IMR-90 (cell line): Measurements from ENCODE around the gene RAB11FIP4. TPM values are rescaled to one million over a fixed set of nuclear protein-coding genes. Genes with fewer than 3 reads are reported as not detected.

Source experiments
- ATAC-seq: fragments of 200-7000 bp; cut with Tn5 transposase; 2 replicates; pipeline ENCODE4 v1.9.1; 2020; ENCODE audit warnings: low read depth, mild to moderate bottlenecking, moderate library complexity
- BruUV-seq: library from RNA; stranded (reverse); fragments of 400-500 nt; replicated peaks from 2 replicates; lab custom pipeline; 2021; lab: Mats Ljungman, UMichigan
- CTCF ChIA-PET: fragments of 300-600 bp; formaldehyde crosslinking; extraction: SDS; loops from one replicate; lab custom pipeline; 2021; ENCODE audit warnings: antibody characterized with exemption; lab: Yijun Ruan, JAX
- POLR2A ChIA-PET: fragments of 300-600 bp; sonication (Branson Sonifier 250); formaldehyde crosslinking; loops from one replicate; lab custom pipeline; 2022; ENCODE audit warnings: antibody characterized with exemption; ENCODE audit not compliant: unreplicated experiment; lab: Charles Lee
- DNase-seq: peaks from one replicate; pipeline ENCODE4 v3.0.0; 2013
- H2AFZ ChIP-seq: replicated peaks from 2 replicates; pipeline ENCODE3; 2013; ENCODE audit warnings: low read length, mild to moderate bottlenecking; ENCODE audit not compliant: poor library complexity
- H2AK5ac ChIP-seq: 2 replicates; pipeline ENCODE4 v1.6.1; 2013; ENCODE audit warnings: low read depth, low read length, inconsistent platforms
- H2AK9ac ChIP-seq: replicated peaks from 2 replicates; pipeline ENCODE3; 2013; ENCODE audit warnings: mild to moderate bottlenecking, low read depth, low read length, moderate library complexity; ENCODE audit not compliant: poor library complexity
- H2BK120ac ChIP-seq: 2 replicates; pipeline ENCODE4 v1.6.1; 2013; ENCODE audit warnings: low read depth, low read length, inconsistent platforms
- H2BK15ac ChIP-seq: 3 replicates; pipeline ENCODE4 v1.6.1; 2013; ENCODE audit warnings: low read depth, low read length, inconsistent platforms
- H2BK20ac ChIP-seq: 2 replicates; pipeline ENCODE4 v1.6.1; 2013; ENCODE audit warnings: low read depth, mild to moderate bottlenecking, inconsistent platforms, low read length, moderate library complexity
- H2BK5ac ChIP-seq: 2 replicates; pipeline ENCODE4 v1.6.1; 2013; ENCODE audit warnings: mild to moderate bottlenecking, low read depth, low read length, inconsistent platforms; ENCODE audit not compliant: poor library complexity, severe bottlenecking
- H3K14ac ChIP-seq: replicated peaks from 2 replicates; pipeline ENCODE4 v1.6.1; 2013; ENCODE audit warnings: low read depth, low read length, inconsistent platforms
- H3K18ac ChIP-seq: 2 replicates; pipeline ENCODE4 v1.6.1; 2013; ENCODE audit warnings: low read depth, low read length, control low read depth
- H3K23ac ChIP-seq: 2 replicates; pipeline ENCODE4 v1.6.1; 2013; ENCODE audit warnings: low read depth, low read length, inconsistent platforms
- H3K27ac ChIP-seq: 2 replicates; pipeline ENCODE4 v1.5.1; 2013; ENCODE audit warnings: mild to moderate bottlenecking, control low read depth, low read length; ENCODE audit not compliant: insufficient read depth
- H3K27me3 ChIP-seq: 2 replicates; pipeline ENCODE4 v1.6.1; 2013; ENCODE audit warnings: low read length; ENCODE audit not compliant: control insufficient read depth, insufficient read depth
- H3K36me3 ChIP-seq: 2 replicates; pipeline ENCODE4 v1.6.1; 2013; ENCODE audit warnings: low read length, mixed read lengths; ENCODE audit not compliant: control insufficient read depth, insufficient read depth
- H3K4ac ChIP-seq: 2 replicates; pipeline ENCODE4 v1.6.1; 2013; ENCODE audit warnings: low read depth, low read length, inconsistent platforms
- H3K4me1 ChIP-seq: 2 replicates; pipeline ENCODE4 v1.6.1; 2013; ENCODE audit warnings: low read length, mixed read lengths; ENCODE audit not compliant: control insufficient read depth, insufficient read depth
- H3K4me2 ChIP-seq: 2 replicates; pipeline ENCODE4 v1.6.1; 2013; ENCODE audit warnings: low read depth, mild to moderate bottlenecking, control low read depth, low read length, moderate library complexity
- H3K4me3 ChIP-seq: 2 replicates; pipeline ENCODE4 v1.5.1; 2013; ENCODE audit warnings: low read depth, mild to moderate bottlenecking, control low read depth, low read length, moderate library complexity; ENCODE audit not compliant: insufficient read depth
- H3K56ac ChIP-seq: 2 replicates; pipeline ENCODE4 v1.6.1; 2013; ENCODE audit warnings: low read length, inconsistent platforms; ENCODE audit not compliant: insufficient read depth; ENCODE audit errors: extremely low read depth
- H3K79me1 ChIP-seq, 2 experiments: 2 replicates each; pipeline ENCODE4 v1.6.1; 2013; ENCODE audit warnings: low read length in 2 of 2, inconsistent platforms in 1 of 2, low read depth in 1 of 2
- H3K9ac ChIP-seq: 2 replicates; pipeline ENCODE4 v1.6.1; 2013; ENCODE audit warnings: low read depth, low read length, control low read depth
- H3K9me1 ChIP-seq: 2 replicates; pipeline ENCODE4 v1.6.1; 2013; ENCODE audit warnings: low read length, inconsistent platforms; ENCODE audit not compliant: insufficient read depth
- H3K9me3 ChIP-seq: 2 replicates; pipeline ENCODE4 v1.6.1; 2013; ENCODE audit warnings: low read length; ENCODE audit not compliant: control insufficient read depth, insufficient read depth
- H4K20me1 ChIP-seq: 2 replicates; pipeline ENCODE4 v1.6.1; 2013; ENCODE audit warnings: low read length, inconsistent platforms; ENCODE audit not compliant: insufficient read depth
- H4K5ac ChIP-seq: 2 replicates; pipeline ENCODE4 v1.6.1; 2013; ENCODE audit warnings: mild to moderate bottlenecking, low read depth, low read length, control low read depth
- H4K8ac ChIP-seq, 2 experiments: 2 replicates each; pipeline ENCODE4 v1.6.1; 2013; ENCODE audit warnings: low read depth in 2 of 2, low read length in 2 of 2, control low read depth in 1 of 2, inconsistent platforms in 1 of 2
- H4K91ac ChIP-seq: 2 replicates; pipeline ENCODE4 v1.6.1; 2013; ENCODE audit warnings: low read depth, low read length, inconsistent platforms; ENCODE audit not compliant: insufficient read depth
- BHLHE40 ChIP-seq: fragments of 150-350 bp; IDR thresholded peaks from 2 replicates; pipeline ENCODE4 v1.6.1; 2016; ENCODE audit warnings: mild to moderate bottlenecking, low read depth, low read length
- CEBPB ChIP-seq: IDR thresholded peaks from 2 replicates; pipeline ENCODE4 v1.6.1; 2012; ENCODE audit warnings: low read depth, low read length, improper control_type of control experiment
- CHD1 ChIP-seq: IDR thresholded peaks from 2 replicates; pipeline ENCODE4 v1.6.1; 2012; ENCODE audit warnings: low read depth, low read length, improper control_type of control experiment
- CTCF ChIP-seq: conservative IDR thresholded peaks from 2 replicates; pipeline ENCODE4 v1.5.1; 2012; ENCODE audit warnings: mild to moderate bottlenecking, low read depth, low read length, improper control_type of control experiment
- ELK1 ChIP-seq: fragments of 150-350 bp; IDR thresholded peaks from 2 replicates; pipeline ENCODE4 v1.6.1; 2016; ENCODE audit warnings: low read depth, mild to moderate bottlenecking, low read length, moderate library complexity, borderline replicate concordance
- FOS ChIP-seq: fragments of 150-350 bp; IDR thresholded peaks from 2 replicates; pipeline ENCODE4 v1.6.1; 2016; ENCODE audit warnings: low read depth, low read length
- MXI1 ChIP-seq: IDR thresholded peaks from 2 replicates; pipeline ENCODE4 v1.6.1; 2012; ENCODE audit warnings: low read depth, mild to moderate bottlenecking, low read length, moderate library complexity, borderline replicate concordance
- NFE2L2 ChIP-seq: fragments of 150-350 bp; IDR thresholded peaks from 2 replicates; pipeline ENCODE4 v1.6.1; 2016; ENCODE audit warnings: low read depth, mild to moderate bottlenecking, low read length
- POLR2A ChIP-seq: IDR thresholded peaks from 2 replicates; pipeline ENCODE4 v1.6.1; 2012; ENCODE audit warnings: mild to moderate bottlenecking, low read depth, low read length
- RAD21 ChIP-seq: IDR thresholded peaks from 2 replicates; pipeline ENCODE4 v1.6.1; 2012; ENCODE audit warnings: low read length, improper control_type of control experiment
- RCOR1 ChIP-seq: IDR thresholded peaks from 2 replicates; pipeline ENCODE4 v1.6.1; 2012; ENCODE audit warnings: mild to moderate bottlenecking, low read length, improper control_type of control experiment; ENCODE audit not compliant: insufficient replicate concordance
- RFX5 ChIP-seq: IDR thresholded peaks from 2 replicates; pipeline ENCODE4 v1.8.0; 2012; ENCODE audit warnings: low read depth, mild to moderate bottlenecking, low read length, moderate library complexity
- WGBS, 2 experiments: methylation state at CpG; one replicate each; pipeline versions ENCODE4 v1.1.5 to v1.1.7; 2013; ENCODE audit warnings: missing lambda C conversion rate in 2 of 2; ENCODE audit not compliant: insufficient read length in 1 of 2; ENCODE audit errors: extremely low coverage in 2 of 2; 5-methylcytosine and 5-hydroxymethylcytosine counted together
- dilution Hi-C: fragments of 300-500 bp; cut with HindIII; formaldehyde crosslinking; loops from one replicate; pipeline ENCODE4 v1.14.3; 2018; ENCODE audit warnings: low sequenced_read_pairs; ENCODE audit not compliant: unreplicated experiment
- in situ Hi-C: fragments of 300-500 bp; cut with MboI; formaldehyde crosslinking; loops from 3 replicates; pipeline ENCODE4 v1.14.3; 2019; ENCODE audit warnings: low sequenced_read_pairs, inconsistent platforms, mixed read lengths
- intact Hi-C: fragments of 100-400 bp; cut with micrococcal nuclease; formaldehyde crosslinking; loops from 2 replicates; pipeline ENCODE4 v1.10.0; 2022
- polyA plus RNA-seq, 3 experiments: library from polyadenylated mRNA; depleted of rRNA; stranded (reverse); fragments of >200 nt; gene quantifications; 2 replicates each; pipeline ENCODE4 v1.2.3, GENCODE V29; 2012; ENCODE audit warnings: low replicate concordance in 1 of 3
- total RNA-seq: library from RNA; depleted of rRNA; stranded (reverse); fragments of >200 nt; gene quantifications from 2 replicates; pipeline ENCODE4 v1.2.3, GENCODE V29; 2012

RAB11FIP4 gene
- total and polyA plus RNA-seq, 2 of the 4 experiments (the other 2 are of a cell fraction), result 0.68 to 1.1 TPM

GRCh38 chr17:31583772-31584356 is 192.4 kb downstream of the RAB11FIP4 start:
- H3K56ac ChIP-seq, result no peak overlapping the region
- POLR2A ChIA-PET, result interaction anchor here (0.6 kb wide), 1 partner anchor 63 kb away, joined by 3 read pairs; no protein-coding TSS in a partner anchor
- CTCF ChIA-PET, result no interaction called here
- no peak overlapping the region for H3K18ac ChIP-seq
- dilution Hi-C loops, result no loop called here
- H3K27ac ChIP-seq, result no peak overlapping the region
- no peak overlapping the region for H3K23ac ChIP-seq
- no peaks in the 10 kb centered on the region for H4K20me1 ChIP-seq
- H3K9ac ChIP-seq, result no peak overlapping the region
- H3K9me3 ChIP-seq, result no peaks in the 10 kb centered on the region
- peaks cover 3% of the 10 kb centered on the region; the same call in 1 of the 2 replicates for H3K36me3 ChIP-seq
- H2AFZ ChIP-seq, result no peak overlapping the region
- H3K4me3 ChIP-seq, result no peak overlapping the region
- no peak overlapping the region for H2BK20ac ChIP-seq
- no peak overlapping the region for H4K91ac ChIP-seq
- TF ChIP-seq BHLHE40 (no peak), CTCF (no peak), ELK1 (no peak), FOS (no peak), CEBPB (no peak), MXI1 (no peak), RAD21 (no peak), POLR2A (no peak), NFE2L2 (no peak), RCOR1 (no peak), RFX5 (no peak), CHD1 (no peak)
- H2AK9ac ChIP-seq, result no peak overlapping the region
- H3K4me1 ChIP-seq, result peaks cover 30% of the 10 kb centered on the region
- ATAC-seq, result no peak
- H3K9me1 ChIP-seq, result peaks cover 32% of the 10 kb centered on the region
- peaks cover 20 to 65% of the 10 kb centered on the region in 2 experiments for H3K79me1 ChIP-seq
- no peak overlapping the region for H3K4ac ChIP-seq
- in situ Hi-C loops, result no loop called here
- no CpG with 5 or more reads among the region's 7 CpGs for WGBS, 2 experiments
- H4K5ac ChIP-seq, result no peak overlapping the region
- H2AK5ac ChIP-seq, result no peak overlapping the region
- H2BK5ac ChIP-seq, result no peak overlapping the region
- H2BK15ac ChIP-seq, result no peak overlapping the region
- no peak overlapping the region for H3K14ac ChIP-seq
- H2BK120ac ChIP-seq, result no peak overlapping the region
- intact Hi-C loops, result no loop called here
- H3K27me3 ChIP-seq, result no peaks in the 10 kb centered on the region
- H4K8ac ChIP-seq, result peak overlapping the region in 1 of 2 experiments; percentile 17; a peak in 1 of 4 replicates
- no peak for DNase-seq
- H3K4me2 ChIP-seq, result no peak overlapping the region
- no TSS peak for BruUV-seq
